Measurements from ENCODE around the gene TSC2. TPM values are rescaled to one million over a fixed set of nuclear protein-coding genes. Genes with fewer than 3 reads are reported as not detected.

The TSC2 gene
- total RNA-seq, 1 experiment from 2014 or later, result 109 TPM

DNA sequence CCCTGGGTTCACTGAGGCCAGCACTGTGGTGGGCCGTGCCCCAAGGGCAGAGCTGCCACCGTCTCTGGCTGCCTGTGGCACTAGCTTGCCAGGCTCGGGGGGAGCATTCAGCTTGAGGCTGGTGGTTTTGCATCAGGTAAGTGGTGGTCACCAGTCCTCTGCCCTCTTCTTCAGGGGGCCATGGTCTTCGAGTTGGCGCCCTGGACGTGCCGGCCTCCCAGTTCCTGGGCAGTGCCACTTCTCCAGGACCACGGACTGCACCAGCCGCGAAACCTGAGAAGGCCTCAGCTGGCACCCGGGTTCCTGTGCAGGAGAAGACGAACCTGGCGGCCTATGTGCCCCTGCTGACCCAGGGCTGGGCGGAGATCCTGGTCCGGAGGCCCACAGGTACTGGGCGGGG, 32.2 kb downstream of the TSC2 start:
- H3K4me1 ChIP-seq, result no peaks in the 10 kb centered on the region
- no peaks in the 10 kb centered on the region for H3K4me1 Mint-ChIP-seq (ENCODE audit: low read depth, unreplicated experiment)
- no TSS peak for BruUV-seq (replicated peaks)
- ChIA-PET POLR2A (no interaction called here), CTCF (interaction anchor here (0.6 kb wide), 1 partner anchor 297 kb away, joined by 3 read pairs; the partner anchor contains the start of gene NUBP2)
- peaks cover 14% of the 10 kb centered on the region for H3K36me3 Mint-ChIP-seq (ENCODE audit: insufficient read depth, unreplicated experiment)
- no peak overlapping the region for H3K4me3 Mint-ChIP-seq (ENCODE audit: unreplicated experiment)
- no peak overlapping the region for H3K4me3 ChIP-seq (ENCODE audit: low read depth, low read length)
- no peak for DNase-seq
- H3K27me3 ChIP-seq (replicated peaks; ENCODE audit: control insufficient read depth, insufficient read depth, low read length), result no peaks in the 10 kb centered on the region
- no peaks in the 10 kb centered on the region; the same call in 1 of the 2 replicates for H3K36me3 ChIP-seq (ENCODE audit: control insufficient read depth, insufficient read depth, low read length)
- H3K9me3 ChIP-seq, result no peaks in the 10 kb centered on the region
- intact Hi-C loops (cut with micrococcal nuclease; ENCODE audit: unreplicated experiment), result no loop called here
- no peaks in the 10 kb centered on the region for H3K27me3 Mint-ChIP-seq (ENCODE audit: insufficient read depth, unreplicated experiment)
- H3K27ac Mint-ChIP-seq (ENCODE audit: unreplicated experiment), result no peak overlapping the region
- no peaks in the 10 kb centered on the region for H3K9me3 Mint-ChIP-seq (ENCODE audit: unreplicated experiment)
- TF ChIP-seq, protein P1, sequence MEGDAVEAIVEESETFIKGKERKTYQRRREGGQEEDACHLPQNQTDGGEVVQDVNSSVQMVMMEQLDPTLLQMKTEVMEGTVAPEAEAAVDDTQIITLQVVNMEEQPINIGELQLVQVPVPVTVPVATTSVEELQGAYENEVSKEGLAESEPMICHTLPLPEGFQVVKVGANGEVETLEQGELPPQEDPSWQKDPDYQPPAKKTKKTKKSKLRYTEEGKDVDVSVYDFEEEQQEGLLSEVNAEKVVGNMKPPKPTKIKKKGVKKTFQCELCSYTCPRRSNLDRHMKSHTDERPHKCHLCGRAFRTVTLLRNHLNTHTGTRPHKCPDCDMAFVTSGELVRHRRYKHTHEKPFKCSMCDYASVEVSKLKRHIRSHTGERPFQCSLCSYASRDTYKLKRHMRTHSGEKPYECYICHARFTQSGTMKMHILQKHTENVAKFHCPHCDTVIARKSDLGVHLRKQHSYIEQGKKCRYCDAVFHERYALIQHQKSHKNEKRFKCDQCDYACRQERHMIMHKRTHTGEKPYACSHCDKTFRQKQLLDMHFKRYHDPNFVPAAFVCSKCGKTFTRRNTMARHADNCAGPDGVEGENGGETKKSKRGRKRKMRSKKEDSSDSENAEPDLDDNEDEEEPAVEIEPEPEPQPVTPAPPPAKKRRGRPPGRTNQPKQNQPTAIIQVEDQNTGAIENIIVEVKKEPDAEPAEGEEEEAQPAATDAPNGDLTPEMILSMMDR (IDR thresholded peaks at IDR 0.05; ENCODE audit: insufficient read depth in 1 of 2, low read depth in 1 of 2, low read length in 1 of 2, severe bottlenecking in 1 of 2, unreplicated experiment in 1 of 2), result no peak

DNA sequence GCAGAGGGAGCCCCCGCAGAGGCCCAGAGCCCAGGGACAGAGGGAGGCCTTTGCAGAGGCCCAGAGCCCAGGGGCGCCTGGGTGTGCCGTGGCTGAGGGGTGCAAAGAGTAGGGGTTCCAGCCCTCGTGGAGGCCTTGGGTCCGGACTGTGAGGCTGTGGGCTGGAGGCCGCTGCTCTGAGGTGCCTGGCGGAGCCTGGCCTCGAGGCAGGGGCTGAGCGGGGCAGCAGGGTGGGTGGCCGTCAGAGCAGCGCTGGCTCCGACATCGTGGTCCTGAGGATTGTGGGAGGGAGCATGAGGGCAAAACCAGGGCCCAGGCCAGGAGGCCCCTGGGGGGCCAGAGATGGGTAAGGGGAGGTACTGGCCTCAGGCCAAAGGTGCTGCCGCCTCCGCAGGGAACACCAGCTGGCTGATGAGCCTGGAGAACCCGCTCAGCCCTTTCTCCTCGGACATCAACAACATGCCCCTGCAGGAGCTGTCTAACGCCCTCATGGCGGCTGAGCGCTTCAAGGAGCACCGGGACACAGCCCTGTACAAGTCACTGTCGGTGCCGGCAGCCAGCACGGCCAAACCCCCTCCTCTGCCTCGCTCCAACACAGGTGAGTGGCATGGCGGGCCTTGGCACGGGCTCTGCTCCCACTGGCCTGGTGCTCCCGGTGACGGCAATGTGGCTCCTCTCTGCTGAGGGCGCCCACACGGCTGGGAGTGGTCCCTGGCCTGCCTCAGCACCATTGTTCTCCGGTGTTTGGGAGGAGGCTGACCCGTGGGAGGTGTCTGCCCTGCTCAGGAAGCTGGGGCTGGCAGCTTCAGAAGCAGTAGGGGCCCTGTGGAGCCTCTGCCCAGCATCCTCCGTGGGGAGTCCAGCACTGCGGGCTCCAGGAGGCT, 33.7 kb downstream of the TSC2 start:
- CTCF ChIA-PET, result interaction anchor here (0.5 kb wide), 1 partner anchor 390 kb away, joined by 4 read pairs; the partner anchor contains the start of gene NTN3
- POLR2A ChIA-PET, result no interaction called here
- H3K27me3 ChIP-seq (replicated peaks; ENCODE audit: control insufficient read depth, insufficient read depth, low read length), result no peaks in the 10 kb centered on the region
- H3K4me3 ChIP-seq (ENCODE audit: low read depth, low read length), result no peak overlapping the region
- no peak for DNase-seq
- Mint-ChIP-seq H3K36me3 (ENCODE audit: insufficient read depth, unreplicated experiment) (peaks cover 25% of the 10 kb centered on the region), H3K4me3 (ENCODE audit: unreplicated experiment) (no peak overlapping the region), H3K27me3 (ENCODE audit: insufficient read depth, unreplicated experiment) (no peaks in the 10 kb centered on the region), H3K4me1 (ENCODE audit: low read depth, unreplicated experiment) (no peaks in the 10 kb centered on the region), H3K27ac (ENCODE audit: unreplicated experiment) (no peak overlapping the region), H3K9me3 (ENCODE audit: unreplicated experiment) (no peaks in the 10 kb centered on the region)
- H3K36me3 ChIP-seq (ENCODE audit: control insufficient read depth, insufficient read depth, low read length), result no peaks in the 10 kb centered on the region
- no peaks in the 10 kb centered on the region for H3K4me1 ChIP-seq
- no peaks in the 10 kb centered on the region for H3K9me3 ChIP-seq
- TF ChIP-seq, protein P1 (IDR thresholded peaks at IDR 0.05; ENCODE audit: insufficient read depth in 1 of 2, low read depth in 1 of 2, low read length in 1 of 2, severe bottlenecking in 1 of 2, unreplicated experiment in 1 of 2), result no peak
- intact Hi-C loops (cut with micrococcal nuclease; ENCODE audit: unreplicated experiment), result no loop called here
- BruUV-seq (replicated peaks), result no TSS peak

DNA sequence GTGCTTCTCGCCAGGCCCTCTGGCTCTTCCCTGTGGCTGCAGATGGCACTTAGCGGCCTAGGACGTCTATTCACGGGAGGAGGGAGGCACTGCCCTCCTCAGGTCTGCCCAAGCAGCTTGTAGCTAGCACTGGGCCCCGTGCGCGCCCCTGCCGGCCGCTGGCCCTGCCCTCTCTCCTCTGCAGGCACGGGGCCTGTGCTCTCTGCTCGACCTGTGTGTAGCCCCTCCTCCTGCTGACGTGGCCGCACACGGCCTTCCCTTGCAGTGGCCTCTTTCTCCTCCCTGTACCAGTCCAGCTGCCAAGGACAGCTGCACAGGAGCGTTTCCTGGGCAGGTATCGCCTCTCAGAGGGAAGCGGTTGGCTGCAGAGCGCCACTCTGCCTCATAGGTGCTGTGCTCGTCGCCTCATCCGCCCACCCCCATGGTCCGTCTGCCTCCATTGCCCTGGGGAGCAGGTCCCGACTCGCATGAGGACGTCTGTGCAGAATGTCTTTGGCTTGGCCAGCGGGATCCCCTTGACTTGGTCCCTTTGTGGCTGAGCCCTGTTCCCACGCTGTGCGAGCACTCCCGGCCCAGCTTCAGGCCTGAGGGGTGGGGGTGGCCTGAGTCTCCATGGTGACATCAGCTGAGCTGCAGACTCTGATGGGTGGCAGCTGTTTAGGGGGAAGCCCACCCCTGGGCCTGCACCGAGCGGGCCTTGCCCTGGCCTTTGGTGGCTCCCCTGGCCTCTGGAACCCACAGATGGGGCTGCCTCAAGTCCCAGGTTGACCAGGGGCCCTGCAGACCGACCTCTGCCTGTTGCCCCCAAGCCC, 34.6 kb downstream of the TSC2 start:
- Histone ChIP-seq H3K4me3 (ENCODE audit: low read depth, low read length) (no peak overlapping the region), H3K4me1 (no peaks in the 10 kb centered on the region), H3K36me3 (ENCODE audit: control insufficient read depth, insufficient read depth, low read length) (no peaks in the 10 kb centered on the region), H3K9me3 (no peaks in the 10 kb centered on the region), H3K27me3 (replicated peaks; ENCODE audit: control insufficient read depth, insufficient read depth, low read length) (no peaks in the 10 kb centered on the region)
- POLR2A ChIA-PET, result no interaction called here
- TF ChIP-seq, protein P1 (IDR thresholded peaks at IDR 0.05; ENCODE audit: insufficient read depth in 1 of 2, low read depth in 1 of 2, low read length in 1 of 2, severe bottlenecking in 1 of 2, unreplicated experiment in 1 of 2), result no peak
- Mint-ChIP-seq H3K36me3 (ENCODE audit: insufficient read depth, unreplicated experiment) (peaks cover 35% of the 10 kb centered on the region), H3K27me3 (ENCODE audit: insufficient read depth, unreplicated experiment) (no peaks in the 10 kb centered on the region), H3K4me1 (ENCODE audit: low read depth, unreplicated experiment) (no peaks in the 10 kb centered on the region), H3K27ac (ENCODE audit: unreplicated experiment) (peak overlapping the region; percentile 60), H3K9me3 (ENCODE audit: unreplicated experiment) (no peaks in the 10 kb centered on the region), H3K4me3 (ENCODE audit: unreplicated experiment) (no peak overlapping the region)
- DNase-seq, result no peak
- CTCF ChIA-PET, result interaction anchor here (0.5 kb wide), 1 partner anchor 389 kb away, joined by 4 read pairs; the partner anchor contains the start of gene NTN3
- intact Hi-C loops (cut with micrococcal nuclease; ENCODE audit: unreplicated experiment), result no loop called here
- no TSS peak for BruUV-seq (replicated peaks)
